AG09309 (cell line): ENCODE measurements around the gene CYBC1.

Source experiments
- DNase-seq: peaks from one replicate; pipeline ENCODE4 v3.0.0-alpha.2; 2010; ENCODE audit warnings: low read depth
- H3K4me3 ChIP-seq: 2 replicates; pipeline ENCODE4 v1.5.1; 2011; ENCODE audit warnings: mild to moderate bottlenecking, low read depth, low read length, moderate library complexity; ENCODE audit not compliant: control insufficient read depth
- TF ChIP-seq, protein P1 (sequence below): IDR thresholded peaks from 2 replicates; pipeline ENCODE4 v1.5.1; 2011; ENCODE audit warnings: mild to moderate bottlenecking, low read depth, low read length, inconsistent platforms; ENCODE audit not compliant: insufficient read depth, control insufficient read depth; ENCODE audit errors: missing control alignments

The CYBC1 gene

DNA sequence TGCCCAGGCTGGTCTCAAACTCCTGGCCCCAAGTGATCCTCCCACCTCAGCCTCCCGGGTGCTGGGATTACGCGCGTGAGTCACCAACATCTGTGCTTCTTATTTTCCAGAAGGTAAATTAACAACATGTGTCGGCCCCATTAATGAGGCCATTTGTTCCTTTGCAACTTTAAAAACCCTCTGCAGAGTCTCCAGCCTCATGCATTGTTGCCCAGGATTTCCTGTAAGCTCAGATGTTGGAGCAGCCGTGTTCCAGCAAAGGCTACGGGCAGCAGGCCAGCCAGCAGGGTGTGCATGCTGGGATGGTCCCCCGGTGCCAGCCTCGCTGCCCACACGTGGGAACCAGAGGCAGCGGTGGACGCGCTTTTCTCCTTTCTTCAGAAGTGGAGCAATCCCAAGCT lies 51.5 kb downstream of the CYBC1 start:
- TF ChIP-seq, protein P1, sequence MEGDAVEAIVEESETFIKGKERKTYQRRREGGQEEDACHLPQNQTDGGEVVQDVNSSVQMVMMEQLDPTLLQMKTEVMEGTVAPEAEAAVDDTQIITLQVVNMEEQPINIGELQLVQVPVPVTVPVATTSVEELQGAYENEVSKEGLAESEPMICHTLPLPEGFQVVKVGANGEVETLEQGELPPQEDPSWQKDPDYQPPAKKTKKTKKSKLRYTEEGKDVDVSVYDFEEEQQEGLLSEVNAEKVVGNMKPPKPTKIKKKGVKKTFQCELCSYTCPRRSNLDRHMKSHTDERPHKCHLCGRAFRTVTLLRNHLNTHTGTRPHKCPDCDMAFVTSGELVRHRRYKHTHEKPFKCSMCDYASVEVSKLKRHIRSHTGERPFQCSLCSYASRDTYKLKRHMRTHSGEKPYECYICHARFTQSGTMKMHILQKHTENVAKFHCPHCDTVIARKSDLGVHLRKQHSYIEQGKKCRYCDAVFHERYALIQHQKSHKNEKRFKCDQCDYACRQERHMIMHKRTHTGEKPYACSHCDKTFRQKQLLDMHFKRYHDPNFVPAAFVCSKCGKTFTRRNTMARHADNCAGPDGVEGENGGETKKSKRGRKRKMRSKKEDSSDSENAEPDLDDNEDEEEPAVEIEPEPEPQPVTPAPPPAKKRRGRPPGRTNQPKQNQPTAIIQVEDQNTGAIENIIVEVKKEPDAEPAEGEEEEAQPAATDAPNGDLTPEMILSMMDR = no peak
- no peak overlapping the region for H3K4me3 ChIP-seq
- peak; percentile 95 for DNase-seq

DNA sequence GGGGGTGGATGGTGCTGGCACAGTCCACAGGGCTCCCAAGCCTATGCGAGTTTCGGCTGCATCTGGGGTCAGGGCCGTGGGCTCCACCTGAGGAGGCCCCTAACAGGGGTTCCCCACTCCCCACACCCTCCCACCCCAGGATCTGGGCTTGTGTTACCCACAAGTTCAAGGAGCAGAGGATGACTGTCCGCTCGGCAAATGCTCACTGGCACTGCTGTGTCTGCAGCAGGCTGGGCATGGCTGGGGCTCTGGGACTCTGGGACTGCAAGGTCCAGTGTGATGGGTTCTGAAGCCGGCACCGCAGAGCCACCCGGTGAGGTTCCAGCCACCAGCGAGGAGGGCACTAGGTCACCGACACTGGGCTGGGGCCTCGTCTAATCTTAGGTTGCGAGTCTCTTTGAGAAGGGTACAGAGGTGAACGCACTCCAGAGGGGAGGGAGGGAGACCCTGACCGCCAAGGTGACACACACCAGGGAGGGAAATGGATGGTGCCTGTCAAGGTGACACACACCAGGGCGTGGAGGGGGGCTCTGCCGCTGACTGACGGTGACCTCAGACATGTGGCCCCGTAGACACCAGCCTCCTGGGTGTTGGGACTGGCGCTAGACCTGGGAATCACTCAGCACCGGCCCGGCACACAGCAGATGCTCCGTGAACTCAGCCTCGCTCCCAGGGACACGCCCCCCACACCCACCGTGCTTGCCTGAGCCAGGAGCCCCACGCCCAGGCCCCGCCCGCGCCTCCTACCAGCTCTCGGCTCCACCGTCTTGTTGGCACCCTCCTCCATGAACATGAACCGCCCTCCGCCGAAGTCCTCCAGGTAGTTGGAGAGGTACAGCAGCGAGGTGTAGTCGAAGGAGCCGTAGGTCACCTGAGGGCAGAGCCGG lies 52.9 kb downstream of the CYBC1 start:
- no peak overlapping the region for H3K4me3 ChIP-seq
- no peak for DNase-seq
- TF ChIP-seq, protein P1 = no peak

DNA sequence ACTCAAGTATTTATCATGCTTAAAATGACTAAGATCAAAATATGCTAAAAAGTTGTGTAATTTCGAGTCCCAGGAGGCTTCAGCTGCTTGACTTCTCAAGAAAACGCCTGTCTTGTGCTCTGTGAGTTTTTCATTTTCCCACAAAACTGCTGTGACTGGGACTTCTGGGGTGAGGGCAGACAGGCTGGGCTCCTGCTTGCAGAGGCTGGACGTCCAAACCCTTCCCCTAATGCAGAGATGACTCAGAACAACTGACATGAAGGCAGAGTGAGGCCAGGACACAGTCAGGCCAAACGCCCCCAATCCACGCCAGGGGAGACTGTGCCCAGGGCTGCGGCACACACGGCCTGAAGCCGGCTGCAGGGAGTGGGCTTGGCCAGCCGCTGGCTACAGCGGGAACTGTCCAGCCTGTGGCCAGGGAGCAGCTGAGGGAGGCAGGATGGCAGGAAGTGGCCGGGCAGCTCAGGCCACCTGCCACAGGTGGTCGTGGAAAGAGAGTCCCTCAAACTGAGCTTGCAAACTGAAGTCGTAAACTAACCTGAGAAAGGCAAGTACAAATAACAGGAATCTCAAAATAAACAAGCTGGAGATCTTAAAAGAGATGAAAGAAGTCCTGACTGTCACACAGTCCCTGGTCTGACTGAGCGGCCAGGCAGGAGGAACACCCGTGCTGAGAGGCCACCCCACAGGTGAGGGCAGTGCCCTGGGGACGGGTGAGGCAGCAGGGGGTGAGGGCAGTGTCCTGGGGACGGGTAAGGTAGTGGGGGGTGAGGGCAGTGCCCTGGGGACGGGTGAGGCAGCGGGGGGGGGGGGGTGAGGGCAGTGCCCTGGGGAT lies 53.7 kb downstream of the CYBC1 start:
- DNase-seq = peak; percentile 98
- TF ChIP-seq, protein P1 = no peak
- H3K4me3 ChIP-seq = no peak overlapping the region

DNA sequence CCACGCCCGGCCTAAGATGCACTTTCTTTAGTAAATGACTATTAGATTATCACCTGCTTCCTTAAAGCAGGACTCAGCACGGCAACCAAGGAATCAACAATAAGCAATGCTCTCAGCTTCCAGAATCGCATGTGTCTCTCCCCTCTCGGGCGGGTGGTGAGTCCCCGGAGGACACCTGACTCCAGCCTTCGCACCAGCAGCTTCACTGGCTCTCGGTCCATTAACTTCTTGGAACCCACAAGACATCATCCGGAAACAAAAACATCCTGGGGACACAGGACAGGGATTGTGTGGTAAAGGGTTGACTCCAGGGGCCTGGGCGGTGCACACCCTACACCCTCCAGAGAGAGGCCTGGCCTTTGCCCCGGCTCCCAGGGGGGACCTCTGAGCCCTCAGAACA lies 56.3 kb downstream of the CYBC1 start:
- TF ChIP-seq, protein P1 = no peak
- DNase-seq = no peak
- H3K4me3 ChIP-seq = no peak overlapping the region

DNA sequence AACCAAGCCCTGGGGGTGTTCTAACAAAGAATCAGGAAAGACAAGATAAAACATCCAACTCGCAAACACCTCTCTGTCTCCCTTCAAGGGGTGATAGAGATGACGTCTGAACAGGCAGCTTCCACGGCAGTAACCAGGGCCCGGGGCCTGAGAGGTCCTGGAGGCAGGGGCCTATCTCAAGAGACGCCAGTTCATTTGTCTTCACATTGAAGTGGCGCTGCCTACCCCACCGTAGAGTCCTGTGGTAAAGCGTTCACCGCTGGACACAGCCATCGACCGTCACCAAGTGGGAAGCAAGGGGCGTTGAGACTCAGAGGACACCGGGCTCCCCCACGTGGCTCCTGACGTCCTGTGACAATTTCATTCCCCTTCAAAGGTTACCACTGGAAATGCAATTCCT lies 57.6 kb downstream of the CYBC1 start:
- no peak overlapping the region for H3K4me3 ChIP-seq
- no peak for DNase-seq
- TF ChIP-seq, protein P1 = no peak
